HepG2 (cell line): ENCODE measurements around the gene HYOU1. TPM values are rescaled to one million over a fixed set of nuclear protein-coding genes. Genes with fewer than 3 reads are reported as not detected.

Experiments used
- ATF4 ChIP-seq, 2 experiments: fragments of 450-650 bp in 1 of 2; sonication (generic) in 1 of 2; formaldehyde crosslinking; IDR thresholded peaks; 2 replicates each; pipeline versions ENCODE4 v1.5.0 to v1.8.0; 2020 to 2022; ENCODE audit warnings: mild to moderate bottlenecking in 1 of 2, missing genetic modification reagents in 1 of 2
- HMGXB4 ChIP-seq, 2 experiments: sonication (generic) in 1 of 2; formaldehyde crosslinking in 1 of 2; IDR thresholded peaks; 2 replicates each; pipeline versions ENCODE4 v1.4.0 to v1.6.1; 2018 to 2020; ENCODE audit warnings: missing genetic modification reagents in 2 of 2, borderline replicate concordance in 1 of 2, low read depth in 1 of 2, mild to moderate bottlenecking in 1 of 2, missing biosample characterization in 1 of 2
- HNRNPUL1 ChIP-seq: fragments of 200-400 bp; formaldehyde crosslinking; IDR thresholded peaks from 2 replicates; pipeline ENCODE4 v1.6.1; 2017; ENCODE audit warnings: low read depth, mild to moderate bottlenecking, low read length, moderate library complexity
- KAT8 ChIP-seq: IDR thresholded peaks from 2 replicates; pipeline ENCODE4 v1.6.1; 2016; ENCODE audit warnings: missing genetic modification reagents, missing compliant biosample characterization
- KDM4B ChIP-seq: sonication (generic); formaldehyde crosslinking; IDR thresholded peaks from 2 replicates; pipeline ENCODE4 v1.4.0; 2020; ENCODE audit warnings: missing genetic modification reagents
- MAF1 ChIP-seq: sonication (generic); formaldehyde crosslinking; IDR thresholded peaks from 2 replicates; pipeline ENCODE4 v1.5.0; 2020; ENCODE audit warnings: missing genetic modification reagents, borderline replicate concordance
- MLXIP ChIP-seq: sonication (generic); formaldehyde crosslinking; IDR thresholded peaks from 2 replicates; pipeline ENCODE4 v1.9.0; 2021; ENCODE audit warnings: missing genetic modification reagents, borderline replicate concordance
- MTA1 ChIP-seq: sonication (generic); formaldehyde crosslinking; IDR thresholded peaks from 2 replicates; pipeline ENCODE4 v1.4.0; 2020; ENCODE audit warnings: missing genetic modification reagents, mild to moderate bottlenecking, borderline replicate concordance
- NR1H2 ChIP-seq: sonication (generic); formaldehyde crosslinking; IDR thresholded peaks from 2 replicates; pipeline ENCODE4 v1.8.1; 2022; ENCODE audit warnings: low read depth, missing genetic modification reagents, borderline replicate concordance
- PHF8 ChIP-seq: sonication (generic); formaldehyde crosslinking; IDR thresholded peaks from 2 replicates; pipeline ENCODE4 v1.5.0; 2020; ENCODE audit warnings: missing genetic modification reagents
- RXRB ChIP-seq: IDR thresholded peaks from 2 replicates; pipeline ENCODE4 v1.6.1; 2016; ENCODE audit warnings: borderline replicate concordance, missing genetic modification reagents, missing compliant biosample characterization
- TCF7 ChIP-seq: sonication (generic); IDR thresholded peaks from 2 replicates; pipeline ENCODE4 v1.6.1; 2016; ENCODE audit warnings: antibody characterized with exemption, low read depth
- TMF1 ChIP-seq: sonication (generic); formaldehyde crosslinking; IDR thresholded peaks from 2 replicates; pipeline ENCODE4 v1.8.1; 2022; ENCODE audit warnings: low read depth, missing genetic modification reagents
- ZBTB49 ChIP-seq: sonication (generic); formaldehyde crosslinking; IDR thresholded peaks from 2 replicates; pipeline ENCODE4 v1.4.0; 2020; ENCODE audit warnings: missing genetic modification reagents, borderline replicate concordance
- ZFP91 ChIP-seq: sonication (generic); formaldehyde crosslinking; IDR thresholded peaks from 2 replicates; pipeline ENCODE4 v1.9.0; 2022; ENCODE audit warnings: missing genetic modification reagents, mild to moderate bottlenecking, borderline replicate concordance
- ZKSCAN1 ChIP-seq: fragments of 150-350 bp; IDR thresholded peaks from 2 replicates; pipeline ENCODE4 v1.6.1; 2014; ENCODE audit warnings: low read length
- ZNF569 ChIP-seq: sonication (generic); formaldehyde crosslinking; IDR thresholded peaks from 2 replicates; pipeline ENCODE4 v1.5.0; 2020; ENCODE audit warnings: mild to moderate bottlenecking, missing genetic modification reagents, moderate library complexity, borderline replicate concordance
- ZNF768 ChIP-seq: sonication (generic); formaldehyde crosslinking; IDR thresholded peaks from 2 replicates; pipeline ENCODE4 v1.4.0; 2020; ENCODE audit warnings: missing genetic modification reagents
- polyA plus RNA-seq, 8 experiments: library from polyadenylated mRNA; depleted of rRNA in 3 of 8; stranded (reverse) in 7 of 8; unstranded in 1 of 8; fragments of >200 nt; fragmentation: Illumina TruSeq in 4 of 8; extraction: Trizol in 4 of 8; gene quantifications; 2 replicates each; pipeline versions ENCODE4 v1.2.1 to v1.2.3, GENCODE V29; 2011 to 2016; ENCODE audit warnings: low read depth in 4 of 8, missing spikeins in 1 of 8, mixed read lengths in 1 of 8; ENCODE audit not compliant: insufficient read depth in 1 of 8
- total RNA-seq, 5 experiments: library from RNA; depleted of rRNA; stranded (reverse); fragments of >200 nt; fragmentation: Illumina TruSeq; extraction: Trizol; gene quantifications; 2 replicates each; pipeline ENCODE4 v1.2.3, GENCODE V29; 2016; ENCODE audit warnings: low read depth in 1 of 5

HYOU1 gene
- total and polyA plus RNA-seq, 2 of the 13 experiments (the other 11 are each of a cell fraction or from before 2014, with no cell fraction given), result 127 to 155 TPM

GRCh38 chr11:119018074-119018938 is 38.7 kb downstream of the HYOU1 start, which contains the start of the genes RPS25 and TRAPPC4 (continued):
- peak; percentile 90; the same call in 1 of the 2 replicates for TF ChIP-seq ZFP91 (CRISPR knock-in tag)
- TF ChIP-seq RXRB, result peak; percentile 64
- no peak for TF ChIP-seq TMF1 (CRISPR knock-in tag)
- TF ChIP-seq HMGXB4 (CRISPR knock-in tag; IDR thresholded peaks at IDR 0.05; ENCODE audit: borderline replicate concordance in 1 of 2, low read depth in 1 of 2), result peak in 1 of 2 experiments; percentile 89; a peak in 2 of 4 replicates
- TF ChIP-seq ZNF768, result no peak
- no peak for TF ChIP-seq MAF1
- TF ChIP-seq ZNF569 (CRISPR knock-in tag), result no peak
- no peak for TF ChIP-seq NR1H2
- peak; percentile 28; the same call in 1 of the 2 replicates for TF ChIP-seq TCF7
- peak; percentile 11; the same call in 1 of the 2 replicates for TF ChIP-seq KDM4B (CRISPR knock-in tag)
- no peak for TF ChIP-seq ZBTB49
- peak; percentile 87 for TF ChIP-seq PHF8
- TF ChIP-seq HNRNPUL1, result no peak
- TF ChIP-seq MLXIP, result no peak
- TF ChIP-seq MTA1, result no peak
- TF ChIP-seq ZKSCAN1, result no peak
- TF ChIP-seq ATF4 (CRISPR knock-in tag; IDR thresholded peaks at IDR 0.05), result peak in 1 of 2 experiments; percentile 63; a peak in 2 of 4 replicates
- TF ChIP-seq KAT8 (CRISPR knock-in tag), result peak; percentile 97
